ENCODE results near the gene COBLL1. TPM values are rescaled to one million over a fixed set of nuclear protein-coding genes. Genes with fewer than 3 reads are reported as not detected.

The COBLL1 gene
- total and polyA plus RNA-seq, 4 donors = 16.3 to 114 (median 36.4) TPM

GRCh38 chr2:164792316-164793170 lies 49.1 kb downstream of the COBLL1 start:
- no peak overlapping the region for H3K27ac ChIP-seq (ENCODE audit: low read depth in 1 of 2, low read length in 2 of 2)
- 83% methylated on average over 5 of the region's 5 CpGs for WGBS
- H3K9ac ChIP-seq (ENCODE audit: low read depth in 1 of 2, low read length in 2 of 2) = no peak overlapping the region
- no peak overlapping the region for H3K4me3 ChIP-seq (ENCODE audit: low read depth in 1 of 3, low read length in 3 of 3)
- H3K4me1 ChIP-seq (ENCODE audit: control insufficient read depth in 4 of 4, insufficient read depth in 4 of 4, low read length in 3 of 4) = peaks cover 0 to 21% (median 4%) of the 10 kb centered on the region in 4 donors
- TF ChIP-seq SP1 (IDR thresholded peaks at IDR 0.05) = no peak
- H3K36me3 ChIP-seq (ENCODE audit: control insufficient read depth in 4 of 4, insufficient read depth in 3 of 4, low read depth in 1 of 4, low read length in 3 of 4) = no peaks in the 10 kb centered on the region
- DNase-seq (ENCODE audit: low spot score) = no peak
- H3K9me3 ChIP-seq (ENCODE audit: control insufficient read depth in 4 of 4, low read length in 3 of 4) = no peaks in the 10 kb centered on the region
- H3K27me3 ChIP-seq (ENCODE audit: control insufficient read depth in 4 of 4, insufficient read depth in 4 of 4, low read length in 3 of 4) = no peaks in the 10 kb centered on the region

GRCh38 chr2:164789968-164790367 lies 51.7 kb downstream of the COBLL1 start:
- H3K4me1 ChIP-seq (ENCODE audit: control insufficient read depth in 4 of 4, insufficient read depth in 4 of 4, low read length in 3 of 4) = peaks cover 0 to 16% (median 4%) of the 10 kb centered on the region in 4 donors
- no peak for DNase-seq (ENCODE audit: low spot score)
- WGBS = 85% methylated on average over 5 of the region's 5 CpGs
- H3K4me3 ChIP-seq (ENCODE audit: low read depth in 1 of 3, low read length in 3 of 3) = no peak overlapping the region
- no peak overlapping the region for H3K27ac ChIP-seq (ENCODE audit: low read depth in 1 of 2, low read length in 2 of 2)
- H3K9ac ChIP-seq (ENCODE audit: low read depth in 1 of 2, low read length in 2 of 2) = no peak overlapping the region
- H3K9me3 ChIP-seq (ENCODE audit: control insufficient read depth in 4 of 4, low read length in 3 of 4) = no peaks in the 10 kb centered on the region
- TF ChIP-seq, protein P1, sequence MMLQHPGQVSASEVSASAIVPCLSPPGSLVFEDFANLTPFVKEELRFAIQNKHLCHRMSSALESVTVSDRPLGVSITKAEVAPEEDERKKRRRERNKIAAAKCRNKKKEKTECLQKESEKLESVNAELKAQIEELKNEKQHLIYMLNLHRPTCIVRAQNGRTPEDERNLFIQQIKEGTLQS (IDR thresholded peaks at IDR 0.05) = no peak
- TF ChIP-seq FOXA2 (IDR thresholded peaks at IDR 0.05) = no peak
- no peak for TF ChIP-seq TAF1 (conservative IDR thresholded peaks at IDR 0.05)
- TF ChIP-seq, protein P2, sequence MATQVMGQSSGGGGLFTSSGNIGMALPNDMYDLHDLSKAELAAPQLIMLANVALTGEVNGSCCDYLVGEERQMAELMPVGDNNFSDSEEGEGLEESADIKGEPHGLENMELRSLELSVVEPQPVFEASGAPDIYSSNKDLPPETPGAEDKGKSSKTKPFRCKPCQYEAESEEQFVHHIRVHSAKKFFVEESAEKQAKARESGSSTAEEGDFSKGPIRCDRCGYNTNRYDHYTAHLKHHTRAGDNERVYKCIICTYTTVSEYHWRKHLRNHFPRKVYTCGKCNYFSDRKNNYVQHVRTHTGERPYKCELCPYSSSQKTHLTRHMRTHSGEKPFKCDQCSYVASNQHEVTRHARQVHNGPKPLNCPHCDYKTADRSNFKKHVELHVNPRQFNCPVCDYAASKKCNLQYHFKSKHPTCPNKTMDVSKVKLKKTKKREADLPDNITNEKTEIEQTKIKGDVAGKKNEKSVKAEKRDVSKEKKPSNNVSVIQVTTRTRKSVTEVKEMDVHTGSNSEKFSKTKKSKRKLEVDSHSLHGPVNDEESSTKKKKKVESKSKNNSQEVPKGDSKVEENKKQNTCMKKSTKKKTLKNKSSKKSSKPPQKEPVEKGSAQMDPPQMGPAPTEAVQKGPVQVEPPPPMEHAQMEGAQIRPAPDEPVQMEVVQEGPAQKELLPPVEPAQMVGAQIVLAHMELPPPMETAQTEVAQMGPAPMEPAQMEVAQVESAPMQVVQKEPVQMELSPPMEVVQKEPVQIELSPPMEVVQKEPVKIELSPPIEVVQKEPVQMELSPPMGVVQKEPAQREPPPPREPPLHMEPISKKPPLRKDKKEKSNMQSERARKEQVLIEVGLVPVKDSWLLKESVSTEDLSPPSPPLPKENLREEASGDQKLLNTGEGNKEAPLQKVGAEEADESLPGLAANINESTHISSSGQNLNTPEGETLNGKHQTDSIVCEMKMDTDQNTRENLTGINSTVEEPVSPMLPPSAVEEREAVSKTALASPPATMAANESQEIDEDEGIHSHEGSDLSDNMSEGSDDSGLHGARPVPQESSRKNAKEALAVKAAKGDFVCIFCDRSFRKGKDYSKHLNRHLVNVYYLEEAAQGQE (IDR thresholded peaks at IDR 0.05) = no peak
- TF ChIP-seq, protein P3, sequence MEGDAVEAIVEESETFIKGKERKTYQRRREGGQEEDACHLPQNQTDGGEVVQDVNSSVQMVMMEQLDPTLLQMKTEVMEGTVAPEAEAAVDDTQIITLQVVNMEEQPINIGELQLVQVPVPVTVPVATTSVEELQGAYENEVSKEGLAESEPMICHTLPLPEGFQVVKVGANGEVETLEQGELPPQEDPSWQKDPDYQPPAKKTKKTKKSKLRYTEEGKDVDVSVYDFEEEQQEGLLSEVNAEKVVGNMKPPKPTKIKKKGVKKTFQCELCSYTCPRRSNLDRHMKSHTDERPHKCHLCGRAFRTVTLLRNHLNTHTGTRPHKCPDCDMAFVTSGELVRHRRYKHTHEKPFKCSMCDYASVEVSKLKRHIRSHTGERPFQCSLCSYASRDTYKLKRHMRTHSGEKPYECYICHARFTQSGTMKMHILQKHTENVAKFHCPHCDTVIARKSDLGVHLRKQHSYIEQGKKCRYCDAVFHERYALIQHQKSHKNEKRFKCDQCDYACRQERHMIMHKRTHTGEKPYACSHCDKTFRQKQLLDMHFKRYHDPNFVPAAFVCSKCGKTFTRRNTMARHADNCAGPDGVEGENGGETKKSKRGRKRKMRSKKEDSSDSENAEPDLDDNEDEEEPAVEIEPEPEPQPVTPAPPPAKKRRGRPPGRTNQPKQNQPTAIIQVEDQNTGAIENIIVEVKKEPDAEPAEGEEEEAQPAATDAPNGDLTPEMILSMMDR (IDR thresholded peaks at IDR 0.05; ENCODE audit: low read depth, low read length, missing input control) = no peak
- TF ChIP-seq MAX (IDR thresholded peaks at IDR 0.05) = no peak
- no peaks in the 10 kb centered on the region for H3K36me3 ChIP-seq (ENCODE audit: control insufficient read depth in 4 of 4, insufficient read depth in 3 of 4, low read depth in 1 of 4, low read length in 3 of 4)
- H3K27me3 ChIP-seq (ENCODE audit: control insufficient read depth in 4 of 4, insufficient read depth in 4 of 4, low read length in 3 of 4) = no peaks in the 10 kb centered on the region

- Histone ChIP-seq H3K9ac (ENCODE audit: low read depth in 1 of 2, low read length in 2 of 2) (no peak overlapping the region), H3K27ac (ENCODE audit: low read depth in 1 of 2, low read length in 2 of 2) (no peak overlapping the region), H3K27me3 (ENCODE audit: control insufficient read depth in 4 of 4, insufficient read depth in 4 of 4, low read length in 3 of 4) (no peaks in the 10 kb centered on the region), H3K4me1 (ENCODE audit: control insufficient read depth in 4 of 4, insufficient read depth in 4 of 4, low read length in 3 of 4) (peaks cover 0 to 17% (median under 1%) of the 10 kb centered on the region in 4 donors), H3K4me3 (ENCODE audit: low read depth in 1 of 3, low read length in 3 of 3) (no peak overlapping the region), H3K9me3 (ENCODE audit: control insufficient read depth in 4 of 4, low read length in 3 of 4) (no peaks in the 10 kb centered on the region), H3K36me3 (ENCODE audit: control insufficient read depth in 4 of 4, insufficient read depth in 3 of 4, low read depth in 1 of 4, low read length in 3 of 4) (no peaks in the 10 kb centered on the region)
- DNase-seq (ENCODE audit: low spot score) = no peak
- WGBS = 83% methylated on average over 2 of the region's 2 CpGs
- no peak for TF ChIP-seq SP1 (IDR thresholded peaks at IDR 0.05)
- TF ChIP-seq NR2F2 (IDR thresholded peaks at IDR 0.05) = no peak
- TF ChIP-seq HNF4A (conservative IDR thresholded peaks at IDR 0.05) = no peak
- TF ChIP-seq, protein P3 (IDR thresholded peaks at IDR 0.05; ENCODE audit: low read depth, low read length, missing input control) = no peak
- no peak for TF ChIP-seq JUND (IDR thresholded peaks at IDR 0.05)
- TF ChIP-seq, protein P4, sequence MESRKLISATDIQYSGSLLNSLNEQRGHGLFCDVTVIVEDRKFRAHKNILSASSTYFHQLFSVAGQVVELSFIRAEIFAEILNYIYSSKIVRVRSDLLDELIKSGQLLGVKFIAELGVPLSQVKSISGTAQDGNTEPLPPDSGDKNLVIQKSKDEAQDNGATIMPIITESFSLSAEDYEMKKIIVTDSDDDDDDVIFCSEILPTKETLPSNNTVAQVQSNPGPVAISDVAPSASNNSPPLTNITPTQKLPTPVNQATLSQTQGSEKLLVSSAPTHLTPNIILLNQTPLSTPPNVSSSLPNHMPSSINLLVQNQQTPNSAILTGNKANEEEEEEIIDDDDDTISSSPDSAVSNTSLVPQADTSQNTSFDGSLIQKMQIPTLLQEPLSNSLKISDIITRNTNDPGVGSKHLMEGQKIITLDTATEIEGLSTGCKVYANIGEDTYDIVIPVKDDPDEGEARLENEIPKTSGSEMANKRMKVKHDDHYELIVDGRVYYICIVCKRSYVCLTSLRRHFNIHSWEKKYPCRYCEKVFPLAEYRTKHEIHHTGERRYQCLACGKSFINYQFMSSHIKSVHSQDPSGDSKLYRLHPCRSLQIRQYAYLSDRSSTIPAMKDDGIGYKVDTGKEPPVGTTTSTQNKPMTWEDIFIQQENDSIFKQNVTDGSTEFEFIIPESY (IDR thresholded peaks at IDR 0.05) = no peak
- TF ChIP-seq GABPA (IDR thresholded peaks at IDR 0.05 in 1 of 2, conservative IDR thresholded peaks at IDR 0.05 in 1 of 2) = no peak
- no peak for TF ChIP-seq RXRA (IDR thresholded peaks at IDR 0.05)
Measured at GRCh38 chr2:164786787-164787186, 54.8 kb downstream of the COBLL1 start.
